Measurements from ENCODE around the gene TOM1L2.

GRCh38 chr17:17926036-17926435, 46.2 kb downstream of the TOM1L2 start:
- TF ChIP-seq, protein P1, sequence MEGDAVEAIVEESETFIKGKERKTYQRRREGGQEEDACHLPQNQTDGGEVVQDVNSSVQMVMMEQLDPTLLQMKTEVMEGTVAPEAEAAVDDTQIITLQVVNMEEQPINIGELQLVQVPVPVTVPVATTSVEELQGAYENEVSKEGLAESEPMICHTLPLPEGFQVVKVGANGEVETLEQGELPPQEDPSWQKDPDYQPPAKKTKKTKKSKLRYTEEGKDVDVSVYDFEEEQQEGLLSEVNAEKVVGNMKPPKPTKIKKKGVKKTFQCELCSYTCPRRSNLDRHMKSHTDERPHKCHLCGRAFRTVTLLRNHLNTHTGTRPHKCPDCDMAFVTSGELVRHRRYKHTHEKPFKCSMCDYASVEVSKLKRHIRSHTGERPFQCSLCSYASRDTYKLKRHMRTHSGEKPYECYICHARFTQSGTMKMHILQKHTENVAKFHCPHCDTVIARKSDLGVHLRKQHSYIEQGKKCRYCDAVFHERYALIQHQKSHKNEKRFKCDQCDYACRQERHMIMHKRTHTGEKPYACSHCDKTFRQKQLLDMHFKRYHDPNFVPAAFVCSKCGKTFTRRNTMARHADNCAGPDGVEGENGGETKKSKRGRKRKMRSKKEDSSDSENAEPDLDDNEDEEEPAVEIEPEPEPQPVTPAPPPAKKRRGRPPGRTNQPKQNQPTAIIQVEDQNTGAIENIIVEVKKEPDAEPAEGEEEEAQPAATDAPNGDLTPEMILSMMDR (IDR thresholded peaks at IDR 0.05) = no peak
- no peak for TF ChIP-seq POLR2A (IDR thresholded peaks at IDR 0.05)
